Endothelial cell of umbilical vein (primary cell): ENCODE results near the gene MVK. TPM values are rescaled to one million over a fixed set of nuclear protein-coding genes. Genes with fewer than 3 reads are reported as not detected.

Experiments used
- BruUV-seq: library from RNA; stranded (reverse); fragments of 400-500 nt; replicated peaks from 2 replicates; lab custom pipeline; 2021; lab: Mats Ljungman, UMichigan
- CTCF ChIA-PET: fragments of 300-600, 350-600 bp; sonication (Branson Sonifier 250); formaldehyde crosslinking; loops from one replicate; lab custom pipeline; 2021; ENCODE audit warnings: antibody characterized with exemption, inconsistent platforms; lab: Charles Lee
- POLR2A ChIA-PET: fragments of 300-600, 350-600 bp; sonication (Branson Sonifier 250); formaldehyde crosslinking; loops from one replicate; lab custom pipeline; 2021; ENCODE audit warnings: antibody characterized with exemption, inconsistent platforms; lab: Charles Lee
- DNase-seq: peaks from one replicate; pipeline ENCODE4 v3.0.0-alpha.2; 2011; ENCODE audit warnings: low read depth, low spot score
- FAIRE-seq: peaks from 2 replicates; lab custom pipeline; 2011; peaks lifted over from hg19 to GRCh38; lab: Jason Lieb, UNC
- H2AFZ ChIP-seq: 2 replicates; pipeline ENCODE4 v1.6.0; 2012; ENCODE audit warnings: low read depth, low read length, control low read depth, inconsistent platforms
- H3K27ac ChIP-seq: 2 replicates; pipeline ENCODE4 v1.5.1; 2011; ENCODE audit warnings: low read depth, mild to moderate bottlenecking, control low read depth, low read length, moderate library complexity; ENCODE audit not compliant: insufficient read depth
- H3K27me3 ChIP-seq, 2 experiments: 2 replicates each; pipeline versions ENCODE4 v1.6.0 to v1.6.1; 2011; ENCODE audit warnings: low read length in 2 of 2, mixed read lengths in 1 of 2; ENCODE audit not compliant: control insufficient read depth in 2 of 2, insufficient read depth in 2 of 2
- H3K36me3 ChIP-seq, 2 experiments: 2 replicates in 1 of 2; 3 replicates in 1 of 2; pipeline ENCODE4 v1.5.1; 2011; ENCODE audit warnings: low read length in 2 of 2, mild to moderate bottlenecking in 1 of 2, moderate library complexity in 1 of 2; ENCODE audit not compliant: control insufficient read depth in 2 of 2, insufficient read depth in 2 of 2; ENCODE audit errors: extremely low read depth in 1 of 2
- H3K4me1 ChIP-seq: 3 replicates; pipeline ENCODE4 v1.5.1; 2011; ENCODE audit warnings: mild to moderate bottlenecking, low read length; ENCODE audit not compliant: control insufficient read depth, insufficient read depth; ENCODE audit errors: extremely low read depth
- H3K4me2 ChIP-seq: 2 replicates; pipeline ENCODE4 v1.6.1; 2011; ENCODE audit warnings: low read length, control low read depth, mixed read lengths; ENCODE audit not compliant: insufficient read depth
- H3K4me3 ChIP-seq, 3 experiments: fragments of 200-600 bp in 1 of 3; sonication (generic), shearing (Covaris generic) in 1 of 3; replicated peaks in 1 of 3; 2 replicates each; pipeline ENCODE4 v1.5.1; 2011 to 2016; ENCODE audit warnings: control low read depth in 3 of 3, low read length in 3 of 3, mild to moderate bottlenecking in 2 of 3, inconsistent platforms in 1 of 3, low read depth in 1 of 3, moderate library complexity in 1 of 3; ENCODE audit not compliant: insufficient read depth in 1 of 3
- H3K79me2 ChIP-seq: 2 replicates; pipeline ENCODE4 v1.6.0; 2012; ENCODE audit warnings: low read length, inconsistent platforms; ENCODE audit not compliant: control insufficient read depth, insufficient read depth
- H3K9ac ChIP-seq: replicated peaks from 2 replicates; pipeline ENCODE3; 2011; ENCODE audit warnings: low read length, control low read depth; ENCODE audit not compliant: insufficient read depth; ENCODE audit errors: extremely low read depth
- H3K9me1 ChIP-seq: replicated peaks from 3 replicates; pipeline ENCODE4 v1.6.0; 2011; ENCODE audit warnings: mild to moderate bottlenecking, low read length; ENCODE audit not compliant: control insufficient read depth, insufficient read depth; ENCODE audit errors: extremely low read depth
- H3K9me3 ChIP-seq: replicated peaks from 2 replicates; pipeline ENCODE4 v1.5.1; 2012; ENCODE audit warnings: low read length, inconsistent platforms; ENCODE audit not compliant: control insufficient read depth, insufficient read depth
- H4K20me1 ChIP-seq: replicated peaks from 2 replicates; pipeline ENCODE3; 2011; ENCODE audit warnings: mild to moderate bottlenecking, low read length; ENCODE audit not compliant: control insufficient read depth, insufficient read depth; ENCODE audit errors: extremely low read depth
- CTCF ChIP-seq, 2 donors: IDR thresholded peaks; 1 replicate in 1 of 2; 2 replicates in 1 of 2; pipeline ENCODE4 v1.5.1; 2011; ENCODE audit warnings: low read length in 2 of 2, mild to moderate bottlenecking in 2 of 2, moderate library complexity in 2 of 2, control low read depth in 1 of 2, inconsistent platforms in 1 of 2, low read depth in 1 of 2; ENCODE audit not compliant: insufficient read depth in 1 of 2; ENCODE audit errors: extremely low read depth in 1 of 2
- EZH2 ChIP-seq: IDR thresholded peaks from 2 replicates; pipeline ENCODE4 v1.6.1; 2012; ENCODE audit warnings: borderline replicate concordance, low read depth, mild to moderate bottlenecking, moderate library complexity, low read length, inconsistent platforms; ENCODE audit not compliant: severe bottlenecking
- FOS ChIP-seq: IDR thresholded peaks from 2 replicates; pipeline ENCODE4 v1.6.1; 2011; ENCODE audit warnings: mild to moderate bottlenecking, low read length, moderate library complexity, borderline replicate concordance; ENCODE audit not compliant: insufficient read depth
- GATA2 ChIP-seq: IDR thresholded peaks from 2 replicates; pipeline ENCODE4 v1.7.0; 2011; ENCODE audit warnings: low read depth, mild to moderate bottlenecking, moderate library complexity, mixed read lengths, low read length; ENCODE audit not compliant: insufficient read length, insufficient read depth
- JUN ChIP-seq: IDR thresholded peaks from 2 replicates; pipeline ENCODE4 v1.6.1; 2011; ENCODE audit warnings: borderline replicate concordance, low read depth; ENCODE audit not compliant: insufficient read length, insufficient read depth
- MAX ChIP-seq: IDR thresholded peaks from 2 replicates; pipeline ENCODE4 v1.6.1; 2011; ENCODE audit not compliant: insufficient read depth, insufficient read length
- MYC ChIP-seq: IDR thresholded peaks from one replicate; pipeline ENCODE4 v1.6.1; 2011; ENCODE audit warnings: mild to moderate bottlenecking, low read depth, low read length
- POLR2A ChIP-seq: IDR thresholded peaks from 2 replicates; pipeline ENCODE4 v1.6.1; 2012; ENCODE audit warnings: low read depth, mild to moderate bottlenecking, control low read depth, low read length
- POLR2AphosphoS5 ChIP-seq: IDR thresholded peaks from 2 replicates; pipeline ENCODE4 v1.6.1; 2012; ENCODE audit warnings: low read depth, mild to moderate bottlenecking, control low read depth, low read length, moderate library complexity; ENCODE audit not compliant: insufficient read depth
- dilution Hi-C: fragments of 300-500 bp; cut with MboI; formaldehyde crosslinking; loops from one replicate; pipeline ENCODE4 v1.15.0; 2019; ENCODE audit warnings: low sequenced_read_pairs; ENCODE audit not compliant: extremely low pct_ligation_motif_present
- intact Hi-C: fragments of 100-400 bp; cut with micrococcal nuclease; formaldehyde crosslinking; loops from one replicate; pipeline ENCODE4 v1.10.0; 2022
- polyA plus RNA-seq, 4 experiments: library from polyadenylated mRNA; depleted of rRNA in 3 of 4; stranded (reverse) in 3 of 4; unstranded in 1 of 4; fragments of >200 nt; gene quantifications; 2 replicates each; pipeline versions ENCODE4 v1.2.1 to v1.2.3, GENCODE V29; 2011 to 2012; ENCODE audit warnings: missing spikeins in 1 of 4
- total RNA-seq: library from RNA; stranded (reverse); gene quantifications from 2 replicates; pipeline ENCODE4 v1.2.3, GENCODE V29; 2021

Gene MVK
- total and polyA plus RNA-seq, 2 donors (not counting 3 experiments of a cell fraction or from before 2014, with no cell fraction given): 32.6 to 42.6 TPM

GRCh38 chr12:109612003-109612402, 38.4 kb downstream of the MVK start:
- H3K27me3 ChIP-seq: peaks cover under 1 to 16% of the 10 kb centered on the region in 2 experiments
- CTCF ChIA-PET: interaction anchor here (2.1 to 2.9 kb wide), 2 partner anchors 14 to 93 kb away, joined by 12 to 15 read pairs; no protein-coding TSS in a partner anchor
- TF ChIP-seq EZH2: no peak
- no peak for TF ChIP-seq MAX
- TF ChIP-seq CTCF (IDR thresholded peaks at IDR 0.05; ENCODE audit: extremely low read depth in 1 of 2, insufficient read depth in 1 of 2, low read depth in 1 of 2, low read length in 2 of 2): no peak
- no peak for TF ChIP-seq GATA2
- TF ChIP-seq POLR2AphosphoS5: no peak
- no peak for TF ChIP-seq POLR2A
- no peak for TF ChIP-seq FOS
- TF ChIP-seq JUN: no peak
- no peak for TF ChIP-seq MYC

More at GRCh38 chr12:109612003-109612402, 38.4 kb downstream of the MVK start:
- no peak overlapping the region for H3K4me3 ChIP-seq
- H3K9me3 ChIP-seq: no peaks in the 10 kb centered on the region
- POLR2A ChIA-PET: no interaction called here
- no TSS peak for BruUV-seq
- dilution Hi-C loops: no loop called here
- no peaks in the 10 kb centered on the region for H4K20me1 ChIP-seq
- H3K9ac ChIP-seq: no peak overlapping the region
- no peaks in the 10 kb centered on the region for H3K79me2 ChIP-seq
- no peak overlapping the region for H2AFZ ChIP-seq
- H3K4me1 ChIP-seq: no peaks in the 10 kb centered on the region
- no peaks in the 10 kb centered on the region for H3K36me3 ChIP-seq
- FAIRE-seq (no peak), DNase-seq (no peak)
- intact Hi-C loops: no loop called here
- no peak overlapping the region for H3K27ac ChIP-seq
- no peak overlapping the region for H3K4me2 ChIP-seq
- H3K9me1 ChIP-seq: no peaks in the 10 kb centered on the region
